ENCODE results near the gene MTR.

The MTR gene

GRCh38 chr1:236864996-236865817, 70.1 kb downstream of the MTR start:
- peak; percentile 15 for DNase-seq (ENCODE audit: low read depth)

GRCh38 chr1:236865818-236866155, 70.7 kb downstream of the MTR start:
- no peak for DNase-seq (ENCODE audit: low read depth)

- DNase-seq (ENCODE audit: low read depth), result peak; percentile 67
Measured at GRCh38 chr1:236868625-236869467, 73.8 kb downstream of the MTR start.

GRCh38 chr1:236869911-236870310, 74.8 kb downstream of the MTR start:
- DNase-seq (ENCODE audit: low read depth), result no peak

- no peak for DNase-seq (ENCODE audit: low read depth)
Measured at GRCh38 chr1:236870721-236871120, 75.6 kb downstream of the MTR start.

GRCh38 chr1:236872075-236872666, 77.1 kb downstream of the MTR start:
- no peak for DNase-seq (ENCODE audit: low read depth)

GRCh38 chr1:236875975-236876374, 80.9 kb downstream of the MTR start:
- no peak for DNase-seq (ENCODE audit: low read depth)

- DNase-seq (ENCODE audit: low read depth), result no peak
Measured at GRCh38 chr1:236877661-236878060, 82.6 kb downstream of the MTR start.

- no peak for DNase-seq (ENCODE audit: low read depth)
Measured at GRCh38 chr1:236880209-236880608, 85.1 kb downstream of the MTR start.

GRCh38 chr1:236882678-236883077, 87.6 kb downstream of the MTR start:
- no peak for DNase-seq (ENCODE audit: low read depth)

- DNase-seq (ENCODE audit: low read depth), result no peak
Measured at GRCh38 chr1:236886199-236886598, 91.1 kb downstream of the MTR start.

GRCh38 chr1:236887081-236887480, 92.0 kb downstream of the MTR start:
- DNase-seq (ENCODE audit: low read depth), result no peak

- no peak for DNase-seq (ENCODE audit: low read depth)
Measured at GRCh38 chr1:236888126-236888525, 93.0 kb downstream of the MTR start.

GRCh38 chr1:236888903-236889302, 93.8 kb downstream of the MTR start:
- no peak for DNase-seq (ENCODE audit: low read depth)

- DNase-seq (ENCODE audit: low read depth), result no peak
Measured at GRCh38 chr1:236890152-236891056, 95.3 kb downstream of the MTR start.

- DNase-seq (ENCODE audit: low read depth), result peak; percentile 91
Measured at GRCh38 chr1:236893626-236894545, 98.8 kb downstream of the MTR start.

GRCh38 chr1:236895665-236896387, 100.7 kb downstream of the MTR start:
- no peak for DNase-seq (ENCODE audit: low read depth)

- DNase-seq (ENCODE audit: low read depth), result no peak
Measured at GRCh38 chr1:236896716-236897115, 101.6 kb downstream of the MTR start.

GRCh38 chr1:236904892-236905741, 110.0 kb downstream of the MTR start:
- DNase-seq (ENCODE audit: low read depth), result peak; percentile 71
